Measurements from ENCODE around the gene GRAP2. TPM values are rescaled to one million over a fixed set of nuclear protein-coding genes. Genes with fewer than 3 reads are reported as not detected.

GRAP2 gene
- total RNA-seq, 1 experiment from 2014 or later = 0.54 TPM

DNA sequence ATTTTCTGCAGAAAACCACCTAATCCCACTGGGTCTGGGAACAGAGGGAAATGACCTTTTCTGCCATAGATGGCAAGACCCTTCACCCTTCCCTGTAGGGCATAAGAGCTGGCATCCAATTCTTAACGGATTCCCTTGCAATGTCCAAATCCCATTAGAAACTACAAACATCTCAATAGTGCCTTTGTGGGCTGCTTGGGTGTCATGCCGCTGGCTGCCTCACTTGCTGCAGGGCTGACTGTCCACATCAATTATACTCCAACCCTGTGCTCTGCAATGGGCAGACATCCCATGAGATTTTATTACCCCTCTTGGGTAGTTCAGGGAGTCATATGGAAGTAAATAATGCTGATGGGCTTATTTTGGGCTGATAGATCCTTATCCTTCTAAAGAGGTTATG lies 7.3 kb downstream of the GRAP2 start:
- BruUV-seq (replicated peaks) = no TSS peak
- H3K9me3 ChIP-seq (ENCODE audit: control insufficient read depth, insufficient read depth, low read depth, low read length) = no peaks in the 10 kb centered on the region
- H3K4me1 ChIP-seq (ENCODE audit: control insufficient read depth, insufficient read depth, low read length) = no peaks in the 10 kb centered on the region
- H3K36me3 ChIP-seq (ENCODE audit: control insufficient read depth, insufficient read depth, low read length) = no peaks in the 10 kb centered on the region
- no peak for ATAC-seq
- intact Hi-C loops (cut with micrococcal nuclease; ENCODE audit: unreplicated experiment) (no loop called here), in situ Hi-C loops (cut with HindIII; ENCODE audit: low pct_unique_long_range_greater_than_20kb, low sequenced_read_pairs) (no loop called here)
- CTCF ChIA-PET = no interaction called here
- no peak for DNase-seq (ENCODE audit: low read depth, low spot score)
- peaks cover 6% of the 10 kb centered on the region for H3K27me3 ChIP-seq (ENCODE audit: control insufficient read depth, insufficient read depth, low read length)
- TF ChIP-seq, protein P1, sequence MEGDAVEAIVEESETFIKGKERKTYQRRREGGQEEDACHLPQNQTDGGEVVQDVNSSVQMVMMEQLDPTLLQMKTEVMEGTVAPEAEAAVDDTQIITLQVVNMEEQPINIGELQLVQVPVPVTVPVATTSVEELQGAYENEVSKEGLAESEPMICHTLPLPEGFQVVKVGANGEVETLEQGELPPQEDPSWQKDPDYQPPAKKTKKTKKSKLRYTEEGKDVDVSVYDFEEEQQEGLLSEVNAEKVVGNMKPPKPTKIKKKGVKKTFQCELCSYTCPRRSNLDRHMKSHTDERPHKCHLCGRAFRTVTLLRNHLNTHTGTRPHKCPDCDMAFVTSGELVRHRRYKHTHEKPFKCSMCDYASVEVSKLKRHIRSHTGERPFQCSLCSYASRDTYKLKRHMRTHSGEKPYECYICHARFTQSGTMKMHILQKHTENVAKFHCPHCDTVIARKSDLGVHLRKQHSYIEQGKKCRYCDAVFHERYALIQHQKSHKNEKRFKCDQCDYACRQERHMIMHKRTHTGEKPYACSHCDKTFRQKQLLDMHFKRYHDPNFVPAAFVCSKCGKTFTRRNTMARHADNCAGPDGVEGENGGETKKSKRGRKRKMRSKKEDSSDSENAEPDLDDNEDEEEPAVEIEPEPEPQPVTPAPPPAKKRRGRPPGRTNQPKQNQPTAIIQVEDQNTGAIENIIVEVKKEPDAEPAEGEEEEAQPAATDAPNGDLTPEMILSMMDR (IDR thresholded peaks at IDR 0.05) = no peak
- TF ChIP-seq, protein P2, sequence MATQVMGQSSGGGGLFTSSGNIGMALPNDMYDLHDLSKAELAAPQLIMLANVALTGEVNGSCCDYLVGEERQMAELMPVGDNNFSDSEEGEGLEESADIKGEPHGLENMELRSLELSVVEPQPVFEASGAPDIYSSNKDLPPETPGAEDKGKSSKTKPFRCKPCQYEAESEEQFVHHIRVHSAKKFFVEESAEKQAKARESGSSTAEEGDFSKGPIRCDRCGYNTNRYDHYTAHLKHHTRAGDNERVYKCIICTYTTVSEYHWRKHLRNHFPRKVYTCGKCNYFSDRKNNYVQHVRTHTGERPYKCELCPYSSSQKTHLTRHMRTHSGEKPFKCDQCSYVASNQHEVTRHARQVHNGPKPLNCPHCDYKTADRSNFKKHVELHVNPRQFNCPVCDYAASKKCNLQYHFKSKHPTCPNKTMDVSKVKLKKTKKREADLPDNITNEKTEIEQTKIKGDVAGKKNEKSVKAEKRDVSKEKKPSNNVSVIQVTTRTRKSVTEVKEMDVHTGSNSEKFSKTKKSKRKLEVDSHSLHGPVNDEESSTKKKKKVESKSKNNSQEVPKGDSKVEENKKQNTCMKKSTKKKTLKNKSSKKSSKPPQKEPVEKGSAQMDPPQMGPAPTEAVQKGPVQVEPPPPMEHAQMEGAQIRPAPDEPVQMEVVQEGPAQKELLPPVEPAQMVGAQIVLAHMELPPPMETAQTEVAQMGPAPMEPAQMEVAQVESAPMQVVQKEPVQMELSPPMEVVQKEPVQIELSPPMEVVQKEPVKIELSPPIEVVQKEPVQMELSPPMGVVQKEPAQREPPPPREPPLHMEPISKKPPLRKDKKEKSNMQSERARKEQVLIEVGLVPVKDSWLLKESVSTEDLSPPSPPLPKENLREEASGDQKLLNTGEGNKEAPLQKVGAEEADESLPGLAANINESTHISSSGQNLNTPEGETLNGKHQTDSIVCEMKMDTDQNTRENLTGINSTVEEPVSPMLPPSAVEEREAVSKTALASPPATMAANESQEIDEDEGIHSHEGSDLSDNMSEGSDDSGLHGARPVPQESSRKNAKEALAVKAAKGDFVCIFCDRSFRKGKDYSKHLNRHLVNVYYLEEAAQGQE (IDR thresholded peaks at IDR 0.05; ENCODE audit: insufficient read depth in 1 of 2, low read depth in 2 of 2, low read length in 1 of 2) = no peak
- no peak for TF ChIP-seq SIN3A (IDR thresholded peaks at IDR 0.05; ENCODE audit: borderline replicate concordance, insufficient read depth, low read depth, low read length)
- H3K27ac ChIP-seq (ENCODE audit: low read length) = no peak overlapping the region
- POLR2A ChIA-PET = no interaction called here
- no peak overlapping the region for H3K4me3 ChIP-seq (ENCODE audit: low read depth in 2 of 2, low read length in 2 of 2)

DNA sequence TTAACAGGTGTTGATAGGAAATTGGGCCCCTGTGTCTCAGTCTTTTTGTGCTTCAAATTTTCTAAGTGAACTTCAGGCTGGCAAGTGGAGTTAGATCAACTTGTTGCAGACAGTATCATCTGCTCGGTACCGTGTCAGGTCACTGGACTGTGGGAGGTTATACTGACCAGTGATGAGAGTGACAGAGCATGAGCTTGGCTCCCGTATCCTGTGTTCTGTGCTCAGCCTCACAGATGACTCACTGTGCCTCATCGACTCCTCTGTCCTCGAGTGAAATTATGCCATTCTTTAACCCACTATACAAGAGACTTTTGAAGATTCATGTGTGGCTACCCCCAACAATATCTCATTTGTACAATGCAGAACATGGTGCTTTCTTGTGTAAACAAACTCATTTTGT lies 7.9 kb downstream of the GRAP2 start:
- Histone ChIP-seq H3K27ac (ENCODE audit: low read length) (no peak overlapping the region), H3K4me3 (ENCODE audit: low read depth in 2 of 2, low read length in 2 of 2) (no peak overlapping the region), H3K36me3 (ENCODE audit: control insufficient read depth, insufficient read depth, low read length) (no peaks in the 10 kb centered on the region), H3K4me1 (ENCODE audit: control insufficient read depth, insufficient read depth, low read length) (no peaks in the 10 kb centered on the region), H3K9me3 (ENCODE audit: control insufficient read depth, insufficient read depth, low read depth, low read length) (no peaks in the 10 kb centered on the region), H3K27me3 (ENCODE audit: control insufficient read depth, insufficient read depth, low read length) (peaks cover 6% of the 10 kb centered on the region)
- ChIA-PET CTCF (no interaction called here), POLR2A (no interaction called here)
- BruUV-seq (replicated peaks) = no TSS peak
- intact Hi-C loops (cut with micrococcal nuclease; ENCODE audit: unreplicated experiment) (no loop called here), in situ Hi-C loops (cut with HindIII; ENCODE audit: low pct_unique_long_range_greater_than_20kb, low sequenced_read_pairs) (no loop called here)
- no peak for ATAC-seq
- DNase-seq (ENCODE audit: low read depth, low spot score) = no peak
- TF ChIP-seq POLR2AphosphoS5 (IDR thresholded peaks at IDR 0.05; ENCODE audit: low read depth, low read length) (no peak), TCF7L2 (IDR thresholded peaks at IDR 0.05; ENCODE audit: low read depth, low read length) (no peak), SIN3A (IDR thresholded peaks at IDR 0.05; ENCODE audit: borderline replicate concordance, insufficient read depth, low read depth, low read length) (no peak)
- TF ChIP-seq, protein P2 (IDR thresholded peaks at IDR 0.05; ENCODE audit: insufficient read depth in 1 of 2, low read depth in 2 of 2, low read length in 1 of 2) = no peak
- TF ChIP-seq, protein P1 (IDR thresholded peaks at IDR 0.05) = no peak

Data from Panc1 (cell line).